Erythroblast (primary cell): ENCODE data around the gene DNAJC2.

ENCODE experiments used
- GATA1 ChIP-seq: IDR thresholded peaks from 2 replicates; pipeline ENCODE4 v1.6.1; 2011; ENCODE audit warnings: low read depth, mild to moderate bottlenecking, control low read depth, low read length, moderate library complexity
- POLR2A ChIP-seq: IDR thresholded peaks from 2 replicates; pipeline ENCODE4 v1.6.1; 2011; ENCODE audit warnings: mild to moderate bottlenecking, low read length

DNA sequence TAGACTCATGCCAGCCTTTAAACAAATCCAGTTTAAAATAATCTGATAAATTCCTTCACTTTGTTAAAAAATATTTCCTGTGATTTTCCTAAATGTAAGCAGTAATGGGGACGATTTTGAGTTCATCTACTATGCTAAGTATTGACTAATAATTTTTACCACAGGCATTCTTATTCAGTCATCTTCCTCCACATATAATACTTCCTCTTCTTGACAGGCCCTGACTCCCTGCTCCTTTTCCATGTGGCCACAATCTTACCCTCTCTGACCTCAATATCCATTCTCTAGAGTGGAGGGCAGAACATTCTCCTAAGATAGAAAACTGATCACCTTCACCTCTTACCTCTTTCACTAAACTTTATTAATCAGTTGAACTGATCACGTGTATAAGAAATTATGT, 7.8 kb downstream of the DNAJC2 start:
- TF ChIP-seq POLR2A (no peak), GATA1 (no peak)
